Measurements from ENCODE around the gene EPYC.

GRCh38 chr12:90917431-90917830 lies 87.3 kb downstream of the EPYC start:
- TF ChIP-seq RFX5 (IDR thresholded peaks at IDR 0.05; ENCODE audit: low read depth, low read length) (no peak), FOS (IDR thresholded peaks at IDR 0.05; ENCODE audit: low read depth, low read length) (no peak), MAFK (IDR thresholded peaks at IDR 0.05; ENCODE audit: low read depth, low read length) (no peak), MAZ (IDR thresholded peaks at IDR 0.05; ENCODE audit: borderline replicate concordance, low read depth, low read length) (no peak), MXI1 (IDR thresholded peaks at IDR 0.05; ENCODE audit: borderline replicate concordance, low read depth, low read length) (no peak), ELK1 (IDR thresholded peaks at IDR 0.05; ENCODE audit: borderline replicate concordance, low read depth, low read length) (no peak), POLR2A (IDR thresholded peaks at IDR 0.05; ENCODE audit: low read depth, low read length) (no peak), NFE2L2 (IDR thresholded peaks at IDR 0.05; ENCODE audit: low read depth, low read length) (no peak), RAD21 (IDR thresholded peaks at IDR 0.05; ENCODE audit: low read length) (no peak), CEBPB (IDR thresholded peaks at IDR 0.05; ENCODE audit: low read depth, low read length) (no peak), RCOR1 (IDR thresholded peaks at IDR 0.05; ENCODE audit: insufficient replicate concordance, low read length) (no peak), SMC3 (IDR thresholded peaks at IDR 0.05; ENCODE audit: low read depth, low read length) (no peak)
- TF ChIP-seq, protein P1, sequence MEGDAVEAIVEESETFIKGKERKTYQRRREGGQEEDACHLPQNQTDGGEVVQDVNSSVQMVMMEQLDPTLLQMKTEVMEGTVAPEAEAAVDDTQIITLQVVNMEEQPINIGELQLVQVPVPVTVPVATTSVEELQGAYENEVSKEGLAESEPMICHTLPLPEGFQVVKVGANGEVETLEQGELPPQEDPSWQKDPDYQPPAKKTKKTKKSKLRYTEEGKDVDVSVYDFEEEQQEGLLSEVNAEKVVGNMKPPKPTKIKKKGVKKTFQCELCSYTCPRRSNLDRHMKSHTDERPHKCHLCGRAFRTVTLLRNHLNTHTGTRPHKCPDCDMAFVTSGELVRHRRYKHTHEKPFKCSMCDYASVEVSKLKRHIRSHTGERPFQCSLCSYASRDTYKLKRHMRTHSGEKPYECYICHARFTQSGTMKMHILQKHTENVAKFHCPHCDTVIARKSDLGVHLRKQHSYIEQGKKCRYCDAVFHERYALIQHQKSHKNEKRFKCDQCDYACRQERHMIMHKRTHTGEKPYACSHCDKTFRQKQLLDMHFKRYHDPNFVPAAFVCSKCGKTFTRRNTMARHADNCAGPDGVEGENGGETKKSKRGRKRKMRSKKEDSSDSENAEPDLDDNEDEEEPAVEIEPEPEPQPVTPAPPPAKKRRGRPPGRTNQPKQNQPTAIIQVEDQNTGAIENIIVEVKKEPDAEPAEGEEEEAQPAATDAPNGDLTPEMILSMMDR (conservative IDR thresholded peaks at IDR 0.05; ENCODE audit: low read depth, low read length) = no peak
- TF ChIP-seq, protein P2, sequence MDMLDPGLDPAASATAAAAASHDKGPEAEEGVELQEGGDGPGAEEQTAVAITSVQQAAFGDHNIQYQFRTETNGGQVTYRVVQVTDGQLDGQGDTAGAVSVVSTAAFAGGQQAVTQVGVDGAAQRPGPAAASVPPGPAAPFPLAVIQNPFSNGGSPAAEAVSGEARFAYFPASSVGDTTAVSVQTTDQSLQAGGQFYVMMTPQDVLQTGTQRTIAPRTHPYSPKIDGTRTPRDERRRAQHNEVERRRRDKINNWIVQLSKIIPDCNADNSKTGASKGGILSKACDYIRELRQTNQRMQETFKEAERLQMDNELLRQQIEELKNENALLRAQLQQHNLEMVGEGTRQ (IDR thresholded peaks at IDR 0.05; ENCODE audit: low read depth, low read length) = no peak

Measured in IMR-90 (cell line).